GM12872 (cell line): Measurements from ENCODE around the gene ITGA2B.

Source experiments
- CTCF ChIP-seq: IDR thresholded peaks from 3 replicates; pipeline ENCODE4 v1.5.1; 2011; ENCODE audit warnings: low read depth, mild to moderate bottlenecking, low read length, moderate library complexity; ENCODE audit not compliant: insufficient read depth

The ITGA2B gene

GRCh38 chr17:44416558-44417289 lies 27.3 kb upstream of the ITGA2B start:
- no peak for TF ChIP-seq CTCF

- no peak for TF ChIP-seq CTCF
Observed at GRCh38 chr17:44414394-44415155, 25.1 kb upstream of the ITGA2B start.

- TF ChIP-seq CTCF: peak; percentile 31; the same call in 1 of the 3 replicates
Observed at GRCh38 chr17:44409309-44410028, 20.0 kb upstream of the ITGA2B start.

GRCh38 chr17:44408786-44409185 lies 19.3 kb upstream of the ITGA2B start:
- no peak for TF ChIP-seq CTCF

- no peak for TF ChIP-seq CTCF
Observed at GRCh38 chr17:44402564-44403172, 13.2 kb upstream of the ITGA2B start.

GRCh38 chr17:44400226-44400847 lies 10.9 kb upstream of the ITGA2B start:
- TF ChIP-seq CTCF: peak; percentile 59; the same call in 2 of the 3 replicates
